Peyer's patch (tissue), 4 donors: ENCODE measurements around the gene RNF214.

Experiments used
- POLR2A ChIP-seq, 2 donors: fragments of 450-650 bp; IDR thresholded peaks; one replicate each; pipeline ENCODE4 v1.5.1; 2017; ENCODE audit warnings: antibody characterized with exemption in 2 of 2, mild to moderate bottlenecking in 2 of 2, moderate library complexity in 2 of 2
- TF ChIP-seq, protein P1 (sequence below), 6 experiments: fragments of 450-650 bp in 4 of 6; fragments of 200-600 bp in 2 of 6; sonication (generic) in 1 of 6; IDR thresholded peaks; one replicate each; pipeline ENCODE4 v1.5.1; 2017 to 2019; ENCODE audit warnings: antibody characterized with exemption in 6 of 6, mild to moderate bottlenecking in 3 of 6, moderate library complexity in 1 of 6

- no peak for TF ChIP-seq POLR2A (IDR thresholded peaks at IDR 0.05)
- TF ChIP-seq, protein P1, sequence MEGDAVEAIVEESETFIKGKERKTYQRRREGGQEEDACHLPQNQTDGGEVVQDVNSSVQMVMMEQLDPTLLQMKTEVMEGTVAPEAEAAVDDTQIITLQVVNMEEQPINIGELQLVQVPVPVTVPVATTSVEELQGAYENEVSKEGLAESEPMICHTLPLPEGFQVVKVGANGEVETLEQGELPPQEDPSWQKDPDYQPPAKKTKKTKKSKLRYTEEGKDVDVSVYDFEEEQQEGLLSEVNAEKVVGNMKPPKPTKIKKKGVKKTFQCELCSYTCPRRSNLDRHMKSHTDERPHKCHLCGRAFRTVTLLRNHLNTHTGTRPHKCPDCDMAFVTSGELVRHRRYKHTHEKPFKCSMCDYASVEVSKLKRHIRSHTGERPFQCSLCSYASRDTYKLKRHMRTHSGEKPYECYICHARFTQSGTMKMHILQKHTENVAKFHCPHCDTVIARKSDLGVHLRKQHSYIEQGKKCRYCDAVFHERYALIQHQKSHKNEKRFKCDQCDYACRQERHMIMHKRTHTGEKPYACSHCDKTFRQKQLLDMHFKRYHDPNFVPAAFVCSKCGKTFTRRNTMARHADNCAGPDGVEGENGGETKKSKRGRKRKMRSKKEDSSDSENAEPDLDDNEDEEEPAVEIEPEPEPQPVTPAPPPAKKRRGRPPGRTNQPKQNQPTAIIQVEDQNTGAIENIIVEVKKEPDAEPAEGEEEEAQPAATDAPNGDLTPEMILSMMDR (IDR thresholded peaks at IDR 0.05), result no peak
Observed at GRCh38 chr11:117313091-117313490, 80.6 kb downstream of the RNF214 start.
